Adrenal gland (tissue), 5 donors: Measurements from ENCODE around the gene SCN3B.

Experiments used
- CTCF ChIP-seq, 6 experiments: fragments of 450-650 bp in 4 of 6; fragments of 200-600 bp in 2 of 6; sonication (generic) in 1 of 6; IDR thresholded peaks; 1 replicate in 5 of 6; 2 replicates in 1 of 6; pipeline versions ENCODE4 v1.5.1 to v1.8.0; 2016 to 2021; ENCODE audit warnings: antibody characterized with exemption in 6 of 6, mild to moderate bottlenecking in 2 of 6, moderate library complexity in 1 of 6
- POLR2A ChIP-seq, 2 donors: fragments of 450-650 bp; IDR thresholded peaks; one replicate each; pipeline ENCODE4 v1.6.1; 2017; ENCODE audit warnings: antibody characterized with exemption in 2 of 2, mild to moderate bottlenecking in 2 of 2, moderate library complexity in 1 of 2
- donor health status: DM: no; HTN: no; CAD: no.

DNA sequence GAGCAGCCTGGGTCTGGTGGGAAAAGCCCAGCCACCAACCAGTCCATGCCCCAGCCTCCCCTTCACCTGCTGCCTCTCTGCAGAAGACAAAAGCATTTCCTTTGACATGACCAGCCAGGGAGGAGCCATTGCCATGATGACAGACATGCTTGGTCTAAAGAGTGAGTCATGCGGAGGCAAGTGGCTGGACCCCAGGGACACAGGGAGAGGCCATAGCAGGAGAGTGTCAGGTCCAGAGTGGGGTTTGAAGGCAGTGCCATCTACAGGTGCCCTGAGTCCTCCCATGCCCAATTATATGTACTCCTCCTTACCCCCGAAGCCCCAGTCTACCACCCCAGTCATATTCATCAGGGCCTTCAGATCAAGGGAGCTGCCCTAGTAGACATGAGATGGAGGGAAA is 67.4 kb downstream of the SCN3B start:
- TF ChIP-seq CTCF (IDR thresholded peaks at IDR 0.05), result no peak
- no peak for TF ChIP-seq POLR2A (IDR thresholded peaks at IDR 0.05)
